GM12875 (cell line): ENCODE data around the gene GTPBP4.
"Not testable (repeated sequence)": the region's sequence is repeated elsewhere in the genome, so short reads cannot be mapped to it uniquely, and the experiment has no call there.

ENCODE experiments used
- H3K4me3 ChIP-seq: one replicate; pipeline ENCODE4 v1.5.1; 2011; ENCODE audit warnings: low read depth, low read length, control low read depth
- TF ChIP-seq, protein P1 (sequence below): IDR thresholded peaks from 2 replicates; pipeline ENCODE4 v1.5.1; 2011; ENCODE audit warnings: low read depth, mild to moderate bottlenecking, control low read depth, inconsistent platforms, low read length, moderate library complexity, borderline replicate concordance; ENCODE audit not compliant: insufficient read depth

Gene GTPBP4

DNA sequence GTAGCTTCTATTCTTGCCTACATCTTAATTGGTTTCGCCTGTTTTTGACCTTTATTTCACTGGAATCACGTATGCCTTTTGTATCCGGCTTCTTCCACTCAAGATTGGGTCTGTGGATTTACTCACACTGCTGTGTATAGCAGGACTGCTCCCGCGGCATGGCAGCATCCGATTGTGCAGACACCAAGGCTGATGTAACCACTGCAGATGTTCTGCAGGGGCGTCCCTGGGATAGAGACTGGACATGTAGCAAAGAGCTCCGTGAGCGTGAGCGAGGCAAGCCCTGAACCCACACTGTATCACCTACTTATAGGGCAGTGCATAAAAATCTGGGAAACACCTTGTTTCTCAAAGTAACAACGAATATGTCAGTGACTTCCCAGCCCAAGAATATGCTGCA lies 48.9 kb downstream of the GTPBP4 start:
- TF ChIP-seq, protein P1, sequence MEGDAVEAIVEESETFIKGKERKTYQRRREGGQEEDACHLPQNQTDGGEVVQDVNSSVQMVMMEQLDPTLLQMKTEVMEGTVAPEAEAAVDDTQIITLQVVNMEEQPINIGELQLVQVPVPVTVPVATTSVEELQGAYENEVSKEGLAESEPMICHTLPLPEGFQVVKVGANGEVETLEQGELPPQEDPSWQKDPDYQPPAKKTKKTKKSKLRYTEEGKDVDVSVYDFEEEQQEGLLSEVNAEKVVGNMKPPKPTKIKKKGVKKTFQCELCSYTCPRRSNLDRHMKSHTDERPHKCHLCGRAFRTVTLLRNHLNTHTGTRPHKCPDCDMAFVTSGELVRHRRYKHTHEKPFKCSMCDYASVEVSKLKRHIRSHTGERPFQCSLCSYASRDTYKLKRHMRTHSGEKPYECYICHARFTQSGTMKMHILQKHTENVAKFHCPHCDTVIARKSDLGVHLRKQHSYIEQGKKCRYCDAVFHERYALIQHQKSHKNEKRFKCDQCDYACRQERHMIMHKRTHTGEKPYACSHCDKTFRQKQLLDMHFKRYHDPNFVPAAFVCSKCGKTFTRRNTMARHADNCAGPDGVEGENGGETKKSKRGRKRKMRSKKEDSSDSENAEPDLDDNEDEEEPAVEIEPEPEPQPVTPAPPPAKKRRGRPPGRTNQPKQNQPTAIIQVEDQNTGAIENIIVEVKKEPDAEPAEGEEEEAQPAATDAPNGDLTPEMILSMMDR, result no peak
- H3K4me3 ChIP-seq, result no peak overlapping the region

DNA sequence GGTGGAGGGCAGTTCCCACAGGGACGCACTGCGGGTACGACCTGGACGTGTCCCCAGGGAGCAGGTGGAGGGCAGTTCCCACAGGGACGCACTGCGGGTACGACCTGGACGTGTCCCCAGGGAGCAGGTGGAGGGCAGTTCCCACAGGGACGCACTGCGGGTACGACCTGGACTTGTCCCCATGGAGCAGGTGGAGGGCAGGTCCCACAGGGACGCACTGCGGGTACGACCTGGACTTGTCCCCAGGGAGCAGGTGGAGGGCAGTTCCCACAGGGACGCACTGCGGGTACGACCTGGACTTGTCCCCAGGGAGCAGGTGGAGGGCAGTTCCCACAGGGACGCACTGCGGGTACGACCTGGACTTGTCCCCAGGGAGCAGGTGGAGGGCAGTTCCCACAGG lies 50.5 kb downstream of the GTPBP4 start:
- H3K4me3 ChIP-seq, result not testable (repeated sequence)

DNA sequence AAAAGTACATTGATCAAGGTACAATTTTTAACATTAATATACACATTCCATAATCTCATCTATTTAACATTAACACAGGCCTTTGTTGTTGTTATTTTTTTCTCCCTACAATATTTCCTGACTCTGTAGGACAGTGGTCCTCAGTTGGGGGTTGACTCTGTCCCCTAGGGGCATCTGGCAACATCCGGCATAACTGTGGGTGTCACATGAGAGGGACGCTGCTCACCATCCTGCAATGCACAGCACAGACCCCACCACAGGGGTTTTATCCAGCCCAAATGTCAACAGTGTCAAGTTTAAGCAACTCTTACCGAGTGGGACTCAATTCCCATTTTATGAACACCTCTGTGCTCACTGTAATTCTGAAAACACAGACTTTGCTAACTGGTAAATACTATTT lies 51.9 kb downstream of the GTPBP4 start:
- TF ChIP-seq, protein P1, result no peak
- no peak overlapping the region for H3K4me3 ChIP-seq

DNA sequence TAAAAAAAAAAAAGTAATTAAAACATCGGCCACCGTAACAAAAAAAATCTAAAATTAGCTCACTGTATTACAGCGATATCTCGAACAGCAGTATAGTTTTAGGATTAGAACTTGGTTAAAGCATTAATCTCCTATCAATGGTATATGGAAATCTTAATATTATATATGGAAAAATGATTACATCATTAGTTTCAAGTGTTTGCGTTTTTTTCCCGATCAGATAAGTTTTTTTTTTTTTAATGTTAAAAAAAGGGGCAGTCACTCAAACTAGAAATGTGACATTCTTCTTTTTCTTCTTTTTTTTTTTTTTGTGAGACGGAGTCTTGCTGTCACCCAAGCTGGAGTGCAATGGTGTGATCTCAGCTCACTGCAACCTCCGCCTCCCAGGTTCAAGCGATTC lies 53.3 kb downstream of the GTPBP4 start:
- H3K4me3 ChIP-seq, result no peak overlapping the region
- TF ChIP-seq, protein P1, result no peak

DNA sequence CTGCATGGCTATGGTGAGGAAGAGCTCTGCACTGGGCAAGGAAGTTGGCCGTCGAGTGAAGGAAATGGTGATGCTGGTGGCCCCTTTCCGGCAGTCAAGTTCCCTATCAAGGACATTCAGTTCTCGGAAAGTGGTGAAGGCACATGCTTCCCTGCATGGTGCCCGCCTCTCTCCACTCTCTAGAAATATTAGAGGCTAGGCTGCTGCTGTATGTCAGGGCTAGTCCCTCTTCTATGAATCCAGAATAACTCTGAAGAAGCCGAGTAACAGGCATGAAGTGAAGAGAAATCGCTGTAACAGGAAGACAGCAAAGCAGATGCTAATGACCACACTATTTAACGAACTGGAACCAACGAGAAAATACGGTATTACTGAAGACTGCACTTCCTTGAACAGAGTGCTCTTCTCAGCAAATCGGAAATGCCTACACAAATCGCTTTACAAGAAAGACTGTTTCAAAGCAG lies 55.3 kb downstream of the GTPBP4 start:
- TF ChIP-seq, protein P1, result no peak
- peak overlapping the region; percentile 32 for H3K4me3 ChIP-seq

DNA sequence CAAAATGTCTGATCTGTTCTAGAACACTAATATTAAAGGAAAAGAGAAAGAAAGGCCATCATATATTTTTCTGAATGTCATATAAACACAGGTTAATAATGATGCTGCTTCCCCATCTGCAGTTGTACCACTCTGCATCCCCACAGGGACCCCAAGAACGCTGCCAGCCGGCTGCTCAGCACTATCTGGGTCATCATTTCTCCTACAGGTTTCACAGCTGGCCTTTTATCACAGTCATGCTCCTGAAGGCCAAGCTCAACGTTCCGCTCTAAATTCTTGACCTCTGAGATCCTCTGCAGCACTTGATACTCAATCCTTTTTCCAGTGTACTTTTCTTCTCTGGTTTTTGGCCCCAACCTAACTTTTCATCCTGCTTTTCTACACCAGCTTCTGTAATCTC lies 55.9 kb downstream of the GTPBP4 start:
- H3K4me3 ChIP-seq, result peak overlapping the region; percentile 32

DNA sequence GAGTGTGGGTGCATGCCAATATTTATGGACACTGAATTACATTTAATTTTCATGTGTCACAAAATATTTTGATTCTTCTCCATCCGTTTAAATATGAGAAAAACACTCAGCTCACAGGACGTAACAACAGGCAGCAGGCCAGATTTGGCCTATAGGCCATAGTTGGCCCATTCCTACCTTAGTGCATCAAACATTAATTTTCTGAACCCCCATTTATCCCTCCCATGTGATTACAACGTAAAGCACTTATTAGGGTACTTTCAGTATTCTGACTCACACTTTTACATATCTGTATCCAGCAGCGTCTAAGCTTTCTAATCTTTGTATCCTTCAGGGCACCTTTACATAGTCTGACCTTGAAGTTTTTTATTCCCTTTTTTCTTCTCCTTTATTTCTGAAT lies 56.7 kb downstream of the GTPBP4 start:
- TF ChIP-seq, protein P1, result no peak
- no peak overlapping the region for H3K4me3 ChIP-seq

More for the DNA sequence above, 55.9 kb downstream of the GTPBP4 start:
- TF ChIP-seq, protein P1, result no peak

DNA sequence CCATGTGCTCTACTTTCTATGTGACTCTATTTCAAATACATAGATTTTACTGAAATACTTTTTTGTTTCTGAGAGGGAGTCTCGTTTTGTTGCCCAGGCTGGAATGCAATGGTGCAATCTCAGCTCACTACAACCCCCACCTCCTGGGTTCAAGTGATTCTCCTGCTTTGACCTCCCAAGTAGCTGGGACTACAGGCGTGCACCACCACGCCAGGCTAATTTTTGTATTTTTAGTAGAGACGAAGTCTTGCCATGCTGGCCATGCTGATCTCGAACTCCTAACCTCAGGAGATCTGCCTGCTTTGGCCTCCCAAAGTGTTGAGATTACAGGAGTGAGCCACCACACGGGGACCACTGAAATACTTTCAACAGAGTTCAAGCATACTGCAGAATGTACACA lies 57.2 kb downstream of the GTPBP4 start:
- TF ChIP-seq, protein P1, result no peak
- no peak overlapping the region for H3K4me3 ChIP-seq
